OCI-LY1 (cell line): ENCODE data around the gene NCOA5.

Source experiments
- H2AFZ ChIP-seq: fragments of 200-600 bp; sonication (generic), shearing (Covaris generic); 2 replicates; pipeline ENCODE4 v1.6.0; 2014; ENCODE audit warnings: antibody characterized with exemption, mild to moderate bottlenecking, low read length
- H3F3A ChIP-seq: fragments of 200-600 bp; sonication (generic), shearing (Covaris generic); 2 replicates; pipeline ENCODE4 v1.6.0; 2014; ENCODE audit warnings: mild to moderate bottlenecking, antibody characterized with exemption, low read length, moderate library complexity; ENCODE audit not compliant: insufficient read depth
- H3K27ac ChIP-seq: fragments of 200-600 bp; sonication (generic); 2 replicates; pipeline ENCODE4 v1.5.1; 2014; ENCODE audit warnings: low read length, mixed run types, mild to moderate bottlenecking, low read depth; ENCODE audit not compliant: poor library complexity, severe bottlenecking
- H3K27me3 ChIP-seq: fragments of 200-600 bp; sonication (generic); 2 replicates; pipeline ENCODE4 v1.6.0; 2014; ENCODE audit warnings: antibody characterized with exemption, mild to moderate bottlenecking, low read length, moderate library complexity; ENCODE audit not compliant: insufficient read depth
- H3K36me3 ChIP-seq: fragments of 200-600 bp; sonication (generic); 2 replicates; pipeline ENCODE4 v1.6.1; 2014; ENCODE audit warnings: mild to moderate bottlenecking, antibody characterized with exemption, low read length, moderate library complexity, mixed read lengths; ENCODE audit not compliant: insufficient read depth
- H3K4me1 ChIP-seq: fragments of 200-600 bp; sonication (generic); 2 replicates; pipeline ENCODE4 v1.5.1; 2014; ENCODE audit warnings: mild to moderate bottlenecking, low read length, moderate library complexity; ENCODE audit not compliant: insufficient read depth, severe bottlenecking
- H3K4me2 ChIP-seq: fragments of 200-600 bp; sonication (generic), shearing (Covaris generic); 2 replicates; pipeline ENCODE4 v1.6.1; 2014; ENCODE audit warnings: low read length
- H3K4me3 ChIP-seq: fragments of 200-600 bp; sonication (generic); 2 replicates; pipeline ENCODE4 v1.5.1; 2014; ENCODE audit warnings: low read length, low read depth, mild to moderate bottlenecking, mixed read lengths; ENCODE audit not compliant: poor library complexity, severe bottlenecking
- H3K79me2 ChIP-seq: fragments of 200-600 bp; shearing (Covaris generic); 2 replicates; pipeline ENCODE4 v1.6.1; 2016; ENCODE audit warnings: mixed run types, low read length, mixed read lengths; ENCODE audit not compliant: insufficient read depth
- H3K9ac ChIP-seq: fragments of 200-600 bp; sonication (generic), shearing (Covaris generic); 2 replicates; pipeline ENCODE4 v1.6.1; 2014; ENCODE audit warnings: mild to moderate bottlenecking, low read length, mixed read lengths
- H3K9me2 ChIP-seq: fragments of 200-600 bp; sonication (generic), shearing (Covaris generic); 2 replicates; pipeline ENCODE4 v1.6.1; 2014; ENCODE audit warnings: low read depth, mild to moderate bottlenecking, low read length, mixed read lengths
- H3K9me3 ChIP-seq: fragments of 200-600 bp; shearing (Covaris generic); 2 replicates; pipeline ENCODE4 v1.6.1; 2014; ENCODE audit warnings: low read length, mixed read lengths
- H4K20me1 ChIP-seq: fragments of 200-600 bp; sonication (generic), shearing (Covaris generic); 2 replicates; pipeline ENCODE4 v1.6.0; 2016; ENCODE audit warnings: mild to moderate bottlenecking, low read length; ENCODE audit not compliant: insufficient read depth
- EZH2 ChIP-seq: fragments of 200-600 bp; sonication (generic), shearing (Covaris generic); IDR thresholded peaks from 2 replicates; pipeline ENCODE4 v1.8.0; 2017; ENCODE audit warnings: borderline replicate concordance, mixed run types, mild to moderate bottlenecking, antibody characterized with exemption, low read length, moderate library complexity, mixed read lengths
- TF ChIP-seq, protein P1 (sequence below): fragments of 200-600 bp; sonication (generic), shearing (Covaris generic); IDR thresholded peaks from 2 replicates; pipeline ENCODE4 v1.5.1; 2017; ENCODE audit warnings: mild to moderate bottlenecking, antibody characterized with exemption, low read length, moderate library complexity, mixed read lengths

The NCOA5 gene

DNA sequence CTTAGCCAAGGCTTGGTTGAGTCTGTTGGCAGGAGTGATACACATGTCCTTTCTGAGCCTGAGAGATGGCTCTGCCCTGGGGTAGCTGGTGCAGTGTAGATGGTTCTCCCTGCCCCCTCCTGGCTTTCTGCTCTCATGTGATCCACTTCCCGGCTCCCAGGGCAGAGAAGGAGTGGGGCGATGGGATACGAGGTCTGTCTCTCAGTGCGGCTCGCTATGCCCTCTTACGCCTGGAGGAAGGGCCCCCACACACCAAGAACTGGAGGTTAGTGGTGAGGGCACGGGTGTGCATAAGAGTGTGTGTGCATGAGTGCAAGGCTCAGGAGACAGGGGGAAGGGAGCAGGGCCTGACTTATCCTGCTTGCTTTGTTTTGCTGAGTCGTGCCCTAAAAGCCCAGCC, 41.9 kb downstream of the NCOA5 start:
- Histone ChIP-seq H3K79me2 (no peaks in the 10 kb centered on the region), H3K4me2 (no peak overlapping the region), H3K27me3 (peaks cover 13% of the 10 kb centered on the region), H3K27ac (no peak overlapping the region), H3K4me3 (no peak overlapping the region), H3K9ac (no peak overlapping the region), H3K9me3 (no peaks in the 10 kb centered on the region), H4K20me1 (no peaks in the 10 kb centered on the region), H3K36me3 (no peaks in the 10 kb centered on the region), H3K9me2 (no peaks in the 10 kb centered on the region), H2AFZ (no peak overlapping the region), H3F3A (no peaks in the 10 kb centered on the region), H3K4me1 (no peaks in the 10 kb centered on the region)
- TF ChIP-seq, protein P1, sequence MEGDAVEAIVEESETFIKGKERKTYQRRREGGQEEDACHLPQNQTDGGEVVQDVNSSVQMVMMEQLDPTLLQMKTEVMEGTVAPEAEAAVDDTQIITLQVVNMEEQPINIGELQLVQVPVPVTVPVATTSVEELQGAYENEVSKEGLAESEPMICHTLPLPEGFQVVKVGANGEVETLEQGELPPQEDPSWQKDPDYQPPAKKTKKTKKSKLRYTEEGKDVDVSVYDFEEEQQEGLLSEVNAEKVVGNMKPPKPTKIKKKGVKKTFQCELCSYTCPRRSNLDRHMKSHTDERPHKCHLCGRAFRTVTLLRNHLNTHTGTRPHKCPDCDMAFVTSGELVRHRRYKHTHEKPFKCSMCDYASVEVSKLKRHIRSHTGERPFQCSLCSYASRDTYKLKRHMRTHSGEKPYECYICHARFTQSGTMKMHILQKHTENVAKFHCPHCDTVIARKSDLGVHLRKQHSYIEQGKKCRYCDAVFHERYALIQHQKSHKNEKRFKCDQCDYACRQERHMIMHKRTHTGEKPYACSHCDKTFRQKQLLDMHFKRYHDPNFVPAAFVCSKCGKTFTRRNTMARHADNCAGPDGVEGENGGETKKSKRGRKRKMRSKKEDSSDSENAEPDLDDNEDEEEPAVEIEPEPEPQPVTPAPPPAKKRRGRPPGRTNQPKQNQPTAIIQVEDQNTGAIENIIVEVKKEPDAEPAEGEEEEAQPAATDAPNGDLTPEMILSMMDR = no peak
- TF ChIP-seq EZH2 = no peak

DNA sequence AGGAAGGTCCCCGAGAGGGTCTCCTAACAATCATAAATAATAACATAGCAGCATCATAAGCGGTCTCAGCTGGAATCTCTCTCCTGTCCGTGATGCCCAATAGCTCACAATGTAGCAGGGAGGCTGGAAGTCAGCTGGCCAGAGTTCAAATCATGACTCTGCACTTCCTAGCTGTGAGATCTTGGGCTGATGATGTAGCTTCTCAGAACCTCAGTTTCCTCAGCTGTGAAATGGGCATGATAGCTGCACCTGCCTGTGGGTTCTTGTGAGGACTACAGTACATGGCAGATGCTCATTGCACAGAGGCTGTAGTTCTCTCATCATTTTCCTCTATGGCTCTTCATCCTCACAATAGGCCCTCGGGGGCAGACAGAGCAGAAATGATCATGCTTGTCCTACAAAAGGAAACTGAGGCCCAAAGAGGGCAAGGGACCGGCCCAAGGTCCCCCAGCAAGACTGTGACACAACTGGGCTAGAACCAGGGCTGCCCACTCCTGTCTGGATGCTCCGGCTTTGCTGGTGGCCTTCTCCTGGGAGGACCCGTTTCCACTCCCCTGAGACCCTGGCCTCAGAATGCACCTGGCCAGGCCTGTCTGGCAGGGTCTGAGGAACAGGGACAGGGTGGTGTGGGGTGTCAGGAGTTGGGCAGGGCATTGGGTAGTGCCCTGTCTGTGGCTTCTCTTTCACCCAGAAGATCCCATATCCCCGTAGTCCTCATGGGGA, 43.0 kb downstream of the NCOA5 start:
- H4K20me1 ChIP-seq = no peaks in the 10 kb centered on the region
- TF ChIP-seq, protein P1 = no peak
- no peak for TF ChIP-seq EZH2
- H3K4me1 ChIP-seq = no peaks in the 10 kb centered on the region
- no peak overlapping the region for H3K4me2 ChIP-seq
- H3K27ac ChIP-seq = no peak overlapping the region
- H3K9me2 ChIP-seq = no peaks in the 10 kb centered on the region
- H3K4me3 ChIP-seq = no peak overlapping the region
- no peaks in the 10 kb centered on the region for H3K79me2 ChIP-seq
- H3K9ac ChIP-seq = no peak overlapping the region
- H3K36me3 ChIP-seq = no peaks in the 10 kb centered on the region
- H3F3A ChIP-seq = no peaks in the 10 kb centered on the region
- H3K27me3 ChIP-seq = peaks cover 13% of the 10 kb centered on the region
- H2AFZ ChIP-seq = no peak overlapping the region
- no peaks in the 10 kb centered on the region for H3K9me3 ChIP-seq

DNA sequence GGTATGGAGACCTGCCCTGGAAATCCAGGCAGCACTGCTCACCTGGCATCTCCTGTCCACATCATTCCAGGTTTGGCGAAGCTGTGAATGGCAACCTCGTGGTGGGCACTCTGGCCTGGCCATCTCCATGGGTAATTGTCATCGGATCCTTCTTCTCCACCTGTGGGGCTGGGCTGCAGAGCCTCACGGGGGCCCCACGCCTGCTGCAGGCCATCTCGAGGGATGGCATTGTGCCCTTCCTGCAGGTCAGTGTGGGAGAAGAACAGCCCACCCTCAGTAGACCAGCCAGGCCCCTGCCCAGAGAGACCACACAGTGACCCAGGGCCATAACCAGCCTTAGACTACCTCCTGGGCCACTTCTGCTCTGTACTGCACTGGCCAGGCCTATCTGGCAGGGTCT, 44.9 kb downstream of the NCOA5 start:
- H3K27me3 ChIP-seq = peaks cover 13% of the 10 kb centered on the region
- TF ChIP-seq, protein P1 = no peak
- no peak for TF ChIP-seq EZH2
- H3K27ac ChIP-seq = no peak overlapping the region
- H3F3A ChIP-seq = no peaks in the 10 kb centered on the region
- H3K4me1 ChIP-seq = no peaks in the 10 kb centered on the region
- no peaks in the 10 kb centered on the region for H3K79me2 ChIP-seq
- no peak overlapping the region for H3K4me3 ChIP-seq
- no peaks in the 10 kb centered on the region for H3K9me3 ChIP-seq
- H4K20me1 ChIP-seq = no peaks in the 10 kb centered on the region
- H3K9ac ChIP-seq = no peak overlapping the region
- no peaks in the 10 kb centered on the region for H3K36me3 ChIP-seq
- no peaks in the 10 kb centered on the region for H3K9me2 ChIP-seq
- H2AFZ ChIP-seq = no peak overlapping the region
- no peak overlapping the region for H3K4me2 ChIP-seq
